Measurements from ENCODE around the gene MLIP. TPM values are rescaled to one million over a fixed set of nuclear protein-coding genes. Genes with fewer than 3 reads are reported as not detected.

MLIP gene
- total RNA-seq, 2 experiments from 2014 or later, result not detected

DNA sequence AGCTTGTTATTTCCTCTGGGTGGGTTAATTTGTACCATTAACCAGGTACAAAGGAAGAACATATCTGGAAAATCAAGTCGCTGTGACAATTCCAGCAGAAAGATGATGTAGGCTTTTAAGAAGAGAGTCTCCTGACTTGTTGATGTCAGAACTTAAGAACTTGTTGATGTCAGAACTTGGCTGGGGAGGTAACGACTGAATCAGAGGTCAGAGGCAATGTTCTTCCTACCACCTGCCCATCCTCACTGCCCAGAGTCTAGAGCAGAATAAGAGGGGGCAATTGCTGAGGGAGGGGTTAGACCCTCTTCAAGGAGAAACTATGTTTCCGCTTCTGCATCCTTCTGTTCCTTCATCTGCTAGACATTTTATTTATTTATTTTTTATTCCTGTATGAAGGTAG, 18.9 kb downstream of the MLIP start:
- CTCF ChIA-PET, result no interaction called here
- Mint-ChIP-seq H3K4me3 (no peak overlapping the region), H3K27me3 (no peaks in the 10 kb centered on the region), H3K27ac (no peak overlapping the region), H3K36me3 (no peaks in the 10 kb centered on the region), H3K9me3 (no peaks in the 10 kb centered on the region), H3K4me1 (ENCODE audit: low read depth) (no peaks in the 10 kb centered on the region)
- no peak for DNase-seq
- intact Hi-C loops (cut with micrococcal nuclease), result no loop called here
- POLR2A ChIA-PET, result no interaction called here

DNA sequence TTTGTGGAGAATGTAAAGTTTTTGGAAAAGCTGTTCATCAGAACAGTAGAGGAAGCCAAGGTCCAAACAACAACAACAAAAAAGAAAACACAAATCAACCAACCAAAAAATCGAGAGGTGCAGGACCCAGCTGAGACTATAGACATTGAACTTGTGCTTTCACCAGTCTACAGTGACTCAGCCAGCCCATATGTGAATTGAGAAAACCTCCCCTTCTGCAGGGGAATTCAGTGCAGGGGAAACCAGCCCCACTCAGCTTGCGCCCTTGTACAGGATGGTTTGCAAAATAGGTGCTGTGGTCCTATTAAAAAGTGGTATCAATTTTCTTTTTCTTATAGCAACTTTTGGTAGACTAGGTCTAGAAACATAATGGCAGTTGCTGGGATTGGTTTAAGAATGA, 21.3 kb downstream of the MLIP start:
- ChIA-PET CTCF (no interaction called here), POLR2A (no interaction called here)
- no peak overlapping the region for H3K27ac Mint-ChIP-seq
- H3K27me3 Mint-ChIP-seq, result no peaks in the 10 kb centered on the region
- no peaks in the 10 kb centered on the region for H3K36me3 Mint-ChIP-seq
- intact Hi-C loops (cut with micrococcal nuclease), result no loop called here
- no peaks in the 10 kb centered on the region for H3K9me3 Mint-ChIP-seq
- no peaks in the 10 kb centered on the region for H3K4me1 Mint-ChIP-seq (ENCODE audit: low read depth)
- no peak overlapping the region for H3K4me3 Mint-ChIP-seq
- no peak for DNase-seq

DNA sequence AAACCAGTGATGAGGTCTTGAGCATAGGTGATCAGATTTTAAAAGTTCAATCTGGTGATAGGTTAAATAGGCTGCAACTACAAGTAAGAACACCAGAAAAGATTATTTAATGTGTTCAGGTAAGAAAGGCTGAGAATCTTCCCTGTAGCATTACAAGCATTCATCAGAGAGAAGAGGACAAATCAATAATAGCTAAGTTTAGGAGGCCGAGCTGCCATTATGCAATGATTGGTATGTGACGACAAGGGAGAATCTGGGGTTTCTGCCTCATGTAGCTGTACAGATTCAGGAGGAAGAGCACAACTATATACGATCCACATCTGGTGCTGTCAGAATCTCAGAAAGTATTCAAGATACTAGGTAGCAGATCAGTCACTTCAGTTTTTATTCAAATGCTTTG, 21.9 kb downstream of the MLIP start:
- Mint-ChIP-seq H3K27ac (no peak overlapping the region), H3K4me3 (no peak overlapping the region), H3K9me3 (no peaks in the 10 kb centered on the region), H3K36me3 (no peaks in the 10 kb centered on the region), H3K27me3 (no peaks in the 10 kb centered on the region), H3K4me1 (ENCODE audit: low read depth) (no peaks in the 10 kb centered on the region)
- no peak for DNase-seq
- POLR2A ChIA-PET, result no interaction called here
- intact Hi-C loops (cut with micrococcal nuclease), result no loop called here
- CTCF ChIA-PET, result no interaction called here

DNA sequence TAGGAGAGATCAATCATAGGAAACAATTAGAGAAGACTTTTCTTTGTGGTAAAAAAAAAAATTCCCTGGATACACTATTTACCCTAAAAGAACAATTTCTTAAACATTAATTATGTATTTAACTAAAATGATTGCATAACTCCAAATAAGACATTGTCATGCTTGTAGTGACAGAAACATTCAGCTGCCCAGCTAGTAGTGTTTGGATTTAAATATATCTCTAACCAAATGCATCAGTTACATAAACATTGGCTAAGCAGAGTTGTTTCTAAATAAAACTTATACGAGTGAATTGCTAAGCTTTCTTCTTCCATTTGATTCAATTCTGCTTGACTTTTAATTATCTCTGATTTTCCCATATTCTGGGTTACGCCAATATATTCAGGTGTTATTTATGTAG, 23.7 kb downstream of the MLIP start:
- intact Hi-C loops (cut with micrococcal nuclease), result no loop called here
- Mint-ChIP-seq H3K27ac (no peak overlapping the region), H3K27me3 (no peaks in the 10 kb centered on the region), H3K36me3 (no peaks in the 10 kb centered on the region), H3K9me3 (no peaks in the 10 kb centered on the region), H3K4me3 (no peak overlapping the region), H3K4me1 (ENCODE audit: low read depth) (no peaks in the 10 kb centered on the region)
- no peak for DNase-seq
- POLR2A ChIA-PET, result no interaction called here
- CTCF ChIA-PET, result no interaction called here

DNA sequence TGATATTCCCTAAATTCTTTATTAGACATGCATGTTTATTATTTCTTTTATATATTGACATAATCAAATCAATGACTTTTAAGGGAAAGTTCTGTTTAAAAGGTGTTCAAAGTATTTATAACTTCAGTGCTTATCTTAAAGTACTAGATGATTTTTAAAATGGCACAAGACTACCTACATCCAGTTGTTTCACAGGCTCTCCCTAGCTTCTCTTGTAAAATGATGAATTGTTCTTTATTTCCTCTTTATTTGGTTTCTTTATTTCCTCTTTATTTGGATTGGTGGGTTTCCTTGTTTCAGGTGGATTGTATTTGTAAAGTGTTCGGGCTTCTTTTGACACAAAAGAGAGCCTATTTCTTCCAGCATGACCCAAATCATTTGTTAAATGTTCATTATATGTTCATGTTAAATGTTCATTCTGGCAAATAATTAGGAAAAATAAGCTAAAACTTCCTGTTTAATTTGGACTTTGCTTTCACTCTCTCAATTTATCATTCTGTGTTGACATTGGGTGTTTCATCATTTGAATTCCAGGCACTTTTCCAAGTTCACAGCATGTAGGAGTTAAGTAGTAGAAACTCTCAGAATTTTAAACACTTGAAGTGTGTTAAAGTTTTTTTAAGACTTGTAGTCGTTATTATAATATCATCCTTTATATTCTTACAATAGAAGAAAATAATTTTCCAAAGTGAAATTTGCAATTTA, 24.6 kb downstream of the MLIP start:
- Mint-ChIP-seq H3K27me3 (no peaks in the 10 kb centered on the region), H3K27ac (no peak overlapping the region), H3K4me3 (no peak overlapping the region), H3K4me1 (ENCODE audit: low read depth) (no peaks in the 10 kb centered on the region), H3K36me3 (no peaks in the 10 kb centered on the region), H3K9me3 (no peaks in the 10 kb centered on the region)
- DNase-seq, result no peak
- ChIA-PET POLR2A (no interaction called here), CTCF (no interaction called here)
- intact Hi-C loops (cut with micrococcal nuclease), result no loop called here

DNA sequence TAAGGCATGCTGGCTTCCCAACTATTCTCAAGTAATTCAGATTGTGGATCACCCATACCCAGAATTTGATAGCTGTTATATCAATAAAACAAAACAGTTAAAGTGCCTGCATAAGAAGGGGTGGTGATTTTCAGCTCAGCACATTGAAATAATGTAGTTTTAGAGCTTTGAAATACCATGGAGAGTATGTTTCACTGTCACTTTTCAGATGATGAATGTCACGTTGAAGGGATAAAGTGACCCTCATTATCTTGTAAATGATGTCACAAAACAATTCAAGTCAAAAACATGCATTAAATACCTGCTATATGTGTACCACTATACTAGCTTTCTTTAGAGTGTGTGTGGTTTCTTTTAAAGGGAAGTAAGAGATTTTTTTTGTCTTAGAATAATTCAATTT, 27.6 kb downstream of the MLIP start:
- POLR2A ChIA-PET, result no interaction called here
- no peaks in the 10 kb centered on the region for H3K36me3 Mint-ChIP-seq
- no peak overlapping the region for H3K4me3 Mint-ChIP-seq
- H3K27me3 Mint-ChIP-seq, result no peaks in the 10 kb centered on the region
- CTCF ChIA-PET, result no interaction called here
- intact Hi-C loops (cut with micrococcal nuclease), result no loop called here
- H3K4me1 Mint-ChIP-seq (ENCODE audit: low read depth), result no peaks in the 10 kb centered on the region
- H3K27ac Mint-ChIP-seq, result no peak overlapping the region
- no peak for DNase-seq
- no peaks in the 10 kb centered on the region for H3K9me3 Mint-ChIP-seq

DNA sequence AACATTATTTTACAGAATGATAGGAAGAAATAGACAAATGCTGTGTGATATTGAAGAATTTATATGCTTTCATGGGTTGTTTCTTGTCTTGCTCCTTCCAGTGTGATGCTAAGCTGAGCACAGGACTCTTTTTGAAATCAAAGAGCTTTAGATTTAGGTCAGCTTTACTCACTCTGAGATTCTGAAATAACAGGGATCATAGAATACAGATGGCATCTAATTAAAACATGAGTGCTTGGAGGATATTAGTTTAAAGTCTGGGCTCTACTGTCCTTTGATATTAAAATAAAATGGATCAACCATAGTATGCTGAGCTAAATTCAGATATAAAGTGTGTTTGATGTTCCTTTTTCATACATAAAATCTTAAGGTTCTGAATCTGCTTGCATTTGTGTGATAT, 29.6 kb downstream of the MLIP start:
- intact Hi-C loops (cut with micrococcal nuclease), result no loop called here
- Mint-ChIP-seq H3K9me3 (no peaks in the 10 kb centered on the region), H3K27me3 (no peaks in the 10 kb centered on the region), H3K4me1 (ENCODE audit: low read depth) (no peaks in the 10 kb centered on the region), H3K27ac (no peak overlapping the region), H3K4me3 (no peak overlapping the region), H3K36me3 (no peaks in the 10 kb centered on the region)
- CTCF ChIA-PET, result no interaction called here
- no peak for DNase-seq
- POLR2A ChIA-PET, result no interaction called here

DNA sequence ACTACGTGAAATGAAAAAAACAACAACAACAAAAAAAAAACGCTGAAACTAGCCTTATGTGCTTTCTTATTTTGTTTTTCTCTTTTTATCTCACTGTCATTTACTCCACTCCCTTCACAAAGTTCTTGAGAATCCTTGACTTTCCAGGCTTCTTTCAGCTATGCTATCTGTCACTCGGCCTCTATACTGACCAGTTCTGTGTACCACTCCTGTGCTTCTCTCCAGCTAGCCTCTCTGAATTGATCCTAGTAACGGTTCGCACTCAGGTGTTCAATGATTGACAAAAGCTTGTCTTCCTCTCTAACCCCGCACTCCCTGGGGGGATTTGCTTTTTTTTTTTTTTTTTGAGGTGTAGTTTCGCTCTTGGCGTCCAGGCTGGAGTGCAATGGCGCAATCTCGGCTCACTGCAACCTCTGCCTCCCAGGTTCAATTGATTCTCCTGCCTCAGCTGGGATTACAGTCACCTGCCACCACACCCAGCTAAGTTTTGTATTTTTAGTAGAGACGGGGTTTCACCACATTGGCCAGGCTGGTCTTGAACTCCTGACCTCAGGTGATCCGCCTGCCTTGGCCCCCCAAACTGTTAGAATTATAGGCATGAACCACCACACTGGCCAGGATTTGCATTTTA, 31.8 kb downstream of the MLIP start:
- no peak for DNase-seq
- Mint-ChIP-seq H3K9me3 (no peaks in the 10 kb centered on the region), H3K27me3 (no peaks in the 10 kb centered on the region), H3K4me1 (ENCODE audit: low read depth) (no peaks in the 10 kb centered on the region), H3K36me3 (no peaks in the 10 kb centered on the region), H3K4me3 (no peak overlapping the region), H3K27ac (no peak overlapping the region)
- intact Hi-C loops (cut with micrococcal nuclease), result no loop called here
- ChIA-PET POLR2A (no interaction called here), CTCF (no interaction called here)

DNA sequence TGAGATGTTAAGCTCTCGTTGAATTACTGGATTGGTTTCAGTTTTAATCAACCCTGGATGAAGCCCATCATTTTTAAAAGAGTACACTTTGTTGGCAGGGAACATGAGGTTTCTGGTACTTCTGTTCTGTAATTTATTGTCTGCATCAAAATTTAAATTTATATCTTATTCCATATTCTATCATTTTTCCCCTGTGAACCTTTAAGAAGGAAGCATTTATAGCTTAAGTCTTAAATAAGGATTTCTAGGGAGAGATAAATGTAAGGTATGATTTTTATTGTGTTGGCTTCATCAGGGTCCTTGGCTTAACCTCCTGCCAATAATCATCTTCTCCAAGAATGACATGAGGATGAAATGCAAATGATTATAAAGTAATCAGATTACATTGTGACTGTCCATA, 40.6 kb downstream of the MLIP start:
- H3K36me3 Mint-ChIP-seq, result no peaks in the 10 kb centered on the region
- no peak for DNase-seq
- ChIA-PET POLR2A (no interaction called here), CTCF (no interaction called here)
- H3K27ac Mint-ChIP-seq, result no peak overlapping the region
- no peaks in the 10 kb centered on the region for H3K9me3 Mint-ChIP-seq
- H3K27me3 Mint-ChIP-seq, result no peaks in the 10 kb centered on the region
- H3K4me1 Mint-ChIP-seq (ENCODE audit: low read depth), result no peaks in the 10 kb centered on the region
- intact Hi-C loops (cut with micrococcal nuclease), result no loop called here
- H3K4me3 Mint-ChIP-seq, result no peak overlapping the region

DNA sequence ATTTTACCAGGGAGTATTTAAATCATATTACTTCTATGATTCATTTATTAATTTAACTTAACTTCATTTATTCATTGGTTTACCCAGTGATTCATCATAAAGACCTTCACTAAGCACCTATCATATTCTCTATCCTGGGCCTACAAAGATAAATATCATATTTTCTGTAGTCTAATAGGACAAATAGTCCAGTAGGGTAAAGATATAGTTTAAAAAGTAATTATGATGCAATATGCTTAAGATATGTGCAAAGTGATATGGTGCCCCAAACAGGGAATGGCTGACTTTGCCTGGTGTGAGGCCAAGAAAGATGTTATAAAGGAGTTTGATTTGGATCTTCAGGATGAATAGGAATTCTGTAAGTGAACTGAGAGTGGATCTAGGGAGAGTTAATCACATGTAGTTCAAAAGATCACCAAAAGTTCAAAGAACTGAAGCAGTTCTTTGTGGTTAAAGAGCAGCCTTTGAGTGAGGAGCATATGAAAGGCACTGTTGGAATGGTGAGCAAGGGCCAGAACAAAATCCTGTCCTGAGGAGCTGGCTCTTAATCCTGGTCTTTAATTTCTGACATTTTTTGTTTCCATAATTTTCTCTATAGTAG, 45.5 kb downstream of the MLIP start:
- POLR2A ChIA-PET, result no interaction called here
- intact Hi-C loops (cut with micrococcal nuclease), result no loop called here
- no peak for DNase-seq
- H3K27me3 Mint-ChIP-seq, result no peaks in the 10 kb centered on the region
- no peak overlapping the region for H3K27ac Mint-ChIP-seq
- H3K36me3 Mint-ChIP-seq, result no peaks in the 10 kb centered on the region
- no peaks in the 10 kb centered on the region for H3K4me1 Mint-ChIP-seq (ENCODE audit: low read depth)
- CTCF ChIA-PET, result no interaction called here
- H3K9me3 Mint-ChIP-seq, result no peaks in the 10 kb centered on the region
- H3K4me3 Mint-ChIP-seq, result no peak overlapping the region

DNA sequence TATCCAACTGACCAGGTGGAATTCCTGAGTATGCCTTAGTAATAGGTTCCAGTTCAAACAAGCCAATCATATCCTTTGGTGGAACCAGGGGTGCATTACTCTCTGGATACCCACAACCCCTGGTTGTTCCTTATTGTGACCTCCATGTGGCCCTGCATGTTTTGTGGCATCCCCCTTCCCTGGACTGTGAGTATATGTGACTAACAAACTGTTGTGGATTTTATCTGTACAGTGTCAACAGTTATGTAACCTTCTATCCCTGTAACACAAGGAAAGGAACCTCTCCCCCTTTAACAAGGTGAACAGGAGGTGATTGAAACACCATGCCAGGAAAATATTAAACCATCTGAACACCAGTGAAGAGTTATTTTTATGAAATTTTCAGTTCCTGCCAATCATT, 46.2 kb downstream of the MLIP start:
- intact Hi-C loops (cut with micrococcal nuclease), result no loop called here
- no peaks in the 10 kb centered on the region for H3K4me1 Mint-ChIP-seq (ENCODE audit: low read depth)
- H3K9me3 Mint-ChIP-seq, result no peaks in the 10 kb centered on the region
- H3K36me3 Mint-ChIP-seq, result no peaks in the 10 kb centered on the region
- ChIA-PET POLR2A (no interaction called here), CTCF (no interaction called here)
- no peaks in the 10 kb centered on the region for H3K27me3 Mint-ChIP-seq
- H3K4me3 Mint-ChIP-seq, result no peak overlapping the region
- DNase-seq, result no peak
- H3K27ac Mint-ChIP-seq, result no peak overlapping the region

DNA sequence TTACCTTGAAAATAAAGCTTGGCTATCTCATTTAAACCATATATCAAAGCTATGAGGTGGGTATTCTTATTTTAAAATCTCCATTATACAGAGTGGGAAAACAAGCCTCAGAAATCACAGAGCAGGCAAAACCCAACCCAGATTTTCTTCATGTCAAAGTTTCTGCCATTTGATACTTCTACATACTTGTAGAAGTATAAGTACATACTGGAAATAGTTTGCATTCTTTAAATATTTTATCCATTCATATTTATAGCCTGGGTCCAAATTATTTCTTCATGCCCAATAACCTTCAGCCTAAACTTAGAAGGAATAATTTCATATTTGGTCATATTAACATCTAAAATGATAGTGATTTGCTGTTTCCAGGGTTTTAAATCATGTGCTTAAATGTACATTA, 61.8 kb downstream of the MLIP start:
- intact Hi-C loops (cut with micrococcal nuclease), result no loop called here
- H3K36me3 Mint-ChIP-seq, result no peaks in the 10 kb centered on the region
- H3K4me1 Mint-ChIP-seq (ENCODE audit: low read depth), result no peaks in the 10 kb centered on the region
- CTCF ChIA-PET, result no interaction called here
- H3K27ac Mint-ChIP-seq, result no peak overlapping the region
- H3K9me3 Mint-ChIP-seq, result peaks cover 5% of the 10 kb centered on the region
- H3K4me3 Mint-ChIP-seq, result no peak overlapping the region
- no peak for DNase-seq
- H3K27me3 Mint-ChIP-seq, result no peaks in the 10 kb centered on the region
- POLR2A ChIA-PET, result no interaction called here

DNA sequence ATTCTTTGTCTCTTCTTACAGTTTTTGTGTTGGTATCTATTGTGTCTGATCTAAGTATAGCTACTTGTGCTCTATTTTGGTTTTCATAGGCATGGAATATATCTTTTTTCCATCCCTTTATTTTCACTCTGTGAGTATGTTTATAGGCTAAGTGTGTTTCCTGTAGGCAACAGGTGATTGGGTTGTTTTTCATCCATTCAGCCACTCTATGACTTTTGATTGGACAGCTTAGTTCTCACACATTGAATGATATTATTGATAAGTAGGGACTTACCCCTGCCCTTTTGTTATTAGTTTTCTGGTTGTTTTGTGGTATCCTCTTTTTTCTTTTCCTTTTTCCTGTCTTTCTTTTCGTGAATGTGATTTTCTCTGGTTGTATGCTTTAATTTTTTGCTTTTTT, 67.9 kb downstream of the MLIP start:
- POLR2A ChIA-PET, result no interaction called here
- Mint-ChIP-seq H3K36me3 (no peaks in the 10 kb centered on the region), H3K27me3 (no peaks in the 10 kb centered on the region), H3K4me1 (ENCODE audit: low read depth) (no peaks in the 10 kb centered on the region), H3K4me3 (no peak overlapping the region), H3K9me3 (peaks cover 2% of the 10 kb centered on the region), H3K27ac (no peak overlapping the region)
- no peak for DNase-seq
- CTCF ChIA-PET, result no interaction called here
- intact Hi-C loops (cut with micrococcal nuclease), result no loop called here

Data from activated CD4-positive, alpha-beta memory T cell treated with anti-CD3 and anti-CD28 coated beads for 36 hours (primary cell).